Osteoblast (primary cell): ENCODE measurements around the gene EPGN. TPM values are rescaled to one million over a fixed set of nuclear protein-coding genes. Genes with fewer than 3 reads are reported as not detected.

Experiments used
- total RNA-seq: library from RNA; depleted of rRNA; stranded (reverse); fragments of >200 nt; gene quantifications from 2 replicates; pipeline ENCODE4 v1.2.3, GENCODE V29; 2012

EPGN gene
- total RNA-seq, 1 donor: 1.1 TPM

Other genes with a start within 250 kb of the EPGN start
- 0.59 and 1.1 TPM in 2 replicates for gene CXCL2, start 209.3 kb upstream of the EPGN start, total RNA-seq
- gene MTHFD2L, start 150.4 kb upstream of the EPGN start, total RNA-seq: 10.3 and 13.0 TPM in 2 replicates
- gene EREG, start 56.7 kb downstream of the EPGN start, total RNA-seq: 0.29 and 1.1 TPM in 2 replicates
- under 0.01 and 0.36 TPM in 2 replicates for gene AREG, start 136.7 kb downstream of the EPGN start, total RNA-seq